Activated CD8-positive, alpha-beta T cell treated with anti-CD3 and anti-CD28 coated beads for 36 hours (primary cell): ENCODE results near the gene SNRPA. TPM values are rescaled to one million over a fixed set of nuclear protein-coding genes. Genes with fewer than 3 reads are reported as not detected.
"Not testable (repeated sequence)": the region's sequence is repeated elsewhere in the genome, so short reads cannot be mapped to it uniquely, and the experiment has no call there.

Source experiments
- ATAC-seq: fragments of 200-7000 bp; cut with Tn5 transposase; one replicate; pipeline ENCODE4 v1.10.0; 2021; ENCODE audit warnings: mild to moderate bottlenecking, moderate library complexity
- CTCF ChIA-PET: fragments of 350-600 bp; sonication (Branson Sonifier 250); formaldehyde crosslinking; loops from one replicate; lab custom pipeline; 2021; ENCODE audit warnings: antibody characterized with exemption; lab: Charles Lee
- POLR2A ChIA-PET: fragments of 350-600 bp; sonication (Branson Sonifier 250); formaldehyde crosslinking; loops from one replicate; lab custom pipeline; 2021; ENCODE audit warnings: antibody characterized with exemption; lab: Charles Lee
- DNase-seq: peaks from one replicate; pipeline ENCODE4 v3.0.0-alpha.2; 2020
- H3K27ac Mint-ChIP-seq: one replicate; pipeline ENCODE4 v1.8.0; 2021; ENCODE audit warnings: mild to moderate bottlenecking, mixed read lengths
- H3K27me3 Mint-ChIP-seq: one replicate; pipeline ENCODE4 v1.8.0; 2021; ENCODE audit warnings: mixed read lengths
- H3K36me3 Mint-ChIP-seq: one replicate; pipeline ENCODE4 v1.8.0; 2021; ENCODE audit warnings: low read depth, mixed read lengths
- H3K4me1 Mint-ChIP-seq: one replicate; pipeline ENCODE4 v1.8.0; 2021; ENCODE audit warnings: low read depth, mixed read lengths
- H3K4me3 Mint-ChIP-seq: one replicate; pipeline ENCODE4 v1.8.0; 2021; ENCODE audit warnings: mild to moderate bottlenecking, moderate library complexity, mixed read lengths
- H3K9me3 Mint-ChIP-seq: one replicate; pipeline ENCODE4 v1.8.0; 2021; ENCODE audit warnings: mixed read lengths
- intact Hi-C: fragments of 100-400 bp; cut with micrococcal nuclease; formaldehyde crosslinking; loops from one replicate; pipeline ENCODE4 v1.10.0; 2022
- total RNA-seq, 2 experiments: library from RNA; stranded (reverse); gene quantifications; one replicate each; pipeline ENCODE4 v1.2.3, GENCODE V29; 2021
- TF ChIP-seq, protein P1 (sequence below): fragments of 200-600 bp; IDR thresholded peaks from one replicate; pipeline ENCODE4 v1.8.0; 2022; ENCODE audit warnings: antibody characterized with exemption, mild to moderate bottlenecking

Gene SNRPA
- total RNA-seq, 2 experiments from 2014 or later: 260 to 281 TPM

DNA sequence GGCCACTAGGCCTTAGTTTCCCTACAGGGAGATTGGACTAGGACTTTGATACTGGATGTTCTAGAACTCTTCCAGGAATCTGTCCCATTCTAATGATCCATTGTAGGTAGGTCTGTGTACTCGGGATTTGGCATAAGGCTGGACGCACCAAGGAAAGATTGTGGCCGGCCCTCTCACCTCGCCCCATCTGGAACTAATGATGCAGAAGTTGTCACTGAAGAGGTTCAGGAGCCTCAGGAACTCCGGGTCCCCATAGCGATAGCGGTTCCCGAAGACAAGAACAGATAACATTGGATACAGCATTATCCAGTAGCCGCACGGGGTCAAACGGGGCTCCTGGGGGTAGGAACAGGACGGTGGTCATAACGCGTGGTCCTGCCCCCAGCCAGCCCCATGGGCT lies 59.2 kb downstream of the SNRPA start:
- peak overlapping the region; percentile 74 for H3K4me3 Mint-ChIP-seq
- H3K4me1 Mint-ChIP-seq: peaks cover 46% of the 10 kb centered on the region
- no peak overlapping the region for H3K27ac Mint-ChIP-seq
- ChIA-PET CTCF (no interaction called here), POLR2A (no interaction called here)
- intact Hi-C loops: no loop called here
- TF ChIP-seq, protein P1, sequence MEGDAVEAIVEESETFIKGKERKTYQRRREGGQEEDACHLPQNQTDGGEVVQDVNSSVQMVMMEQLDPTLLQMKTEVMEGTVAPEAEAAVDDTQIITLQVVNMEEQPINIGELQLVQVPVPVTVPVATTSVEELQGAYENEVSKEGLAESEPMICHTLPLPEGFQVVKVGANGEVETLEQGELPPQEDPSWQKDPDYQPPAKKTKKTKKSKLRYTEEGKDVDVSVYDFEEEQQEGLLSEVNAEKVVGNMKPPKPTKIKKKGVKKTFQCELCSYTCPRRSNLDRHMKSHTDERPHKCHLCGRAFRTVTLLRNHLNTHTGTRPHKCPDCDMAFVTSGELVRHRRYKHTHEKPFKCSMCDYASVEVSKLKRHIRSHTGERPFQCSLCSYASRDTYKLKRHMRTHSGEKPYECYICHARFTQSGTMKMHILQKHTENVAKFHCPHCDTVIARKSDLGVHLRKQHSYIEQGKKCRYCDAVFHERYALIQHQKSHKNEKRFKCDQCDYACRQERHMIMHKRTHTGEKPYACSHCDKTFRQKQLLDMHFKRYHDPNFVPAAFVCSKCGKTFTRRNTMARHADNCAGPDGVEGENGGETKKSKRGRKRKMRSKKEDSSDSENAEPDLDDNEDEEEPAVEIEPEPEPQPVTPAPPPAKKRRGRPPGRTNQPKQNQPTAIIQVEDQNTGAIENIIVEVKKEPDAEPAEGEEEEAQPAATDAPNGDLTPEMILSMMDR: no peak
- no peak for ATAC-seq
- no peak for DNase-seq
- H3K36me3 Mint-ChIP-seq: peaks cover 21% of the 10 kb centered on the region
- H3K9me3 Mint-ChIP-seq: no peaks in the 10 kb centered on the region
- H3K27me3 Mint-ChIP-seq: no peaks in the 10 kb centered on the region

DNA sequence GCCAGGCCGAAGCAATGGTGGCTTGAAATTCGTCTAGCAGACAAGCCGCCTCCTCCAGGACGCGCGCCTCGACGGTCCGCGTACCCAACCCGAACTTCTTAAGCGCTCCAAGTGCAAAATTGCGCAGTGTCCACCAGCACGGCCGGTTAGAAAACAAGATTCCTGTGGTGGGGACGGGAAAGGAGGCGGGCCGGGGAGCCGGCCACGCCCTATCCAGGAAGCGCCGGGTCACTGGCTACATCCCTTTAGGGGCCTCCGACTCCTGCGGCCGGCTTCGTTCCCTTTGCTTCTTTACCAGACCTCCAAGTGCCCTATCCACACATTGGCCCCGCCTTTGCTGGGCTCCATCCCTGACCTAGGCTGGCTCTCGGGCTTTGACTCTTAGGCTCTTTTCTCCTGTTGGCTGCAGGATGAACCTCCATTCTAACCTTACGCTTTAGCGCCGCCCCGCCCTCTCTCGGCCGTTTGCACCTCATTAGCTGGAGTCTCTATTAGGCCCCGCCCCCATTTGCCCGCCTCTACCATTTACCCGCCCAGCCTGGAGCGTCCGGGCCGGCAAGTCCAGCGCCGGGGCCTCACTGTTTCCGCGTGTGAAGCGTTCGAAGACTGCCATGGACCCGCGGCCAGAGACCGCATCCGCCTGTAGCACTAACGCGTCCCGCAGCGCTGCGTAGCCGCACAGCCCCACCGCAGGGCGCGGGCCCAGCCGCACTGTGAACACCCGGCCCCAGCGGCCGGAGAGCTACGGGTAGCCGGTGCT lies 59.8 kb downstream of the SNRPA start:
- TF ChIP-seq, protein P1: peak; percentile 13
- H3K4me3 Mint-ChIP-seq: peak overlapping the region; percentile 74
- H3K27ac Mint-ChIP-seq: peak overlapping the region; percentile 71
- peaks cover 19% of the 10 kb centered on the region for H3K36me3 Mint-ChIP-seq
- intact Hi-C loops, H3K27me3 Mint-ChIP-seq, CTCF ChIA-PET, H3K9me3 Mint-ChIP-seq: not testable (repeated sequence)
- DNase-seq (peak; percentile 63), ATAC-seq (peak; percentile 85)
- POLR2A ChIA-PET: interaction anchor here (1.3 kb wide), 1 partner anchor 61 kb away, joined by 4 read pairs; the partner anchor contains the start of gene ACTMAP
- peaks cover 40% of the 10 kb centered on the region for H3K4me1 Mint-ChIP-seq

DNA sequence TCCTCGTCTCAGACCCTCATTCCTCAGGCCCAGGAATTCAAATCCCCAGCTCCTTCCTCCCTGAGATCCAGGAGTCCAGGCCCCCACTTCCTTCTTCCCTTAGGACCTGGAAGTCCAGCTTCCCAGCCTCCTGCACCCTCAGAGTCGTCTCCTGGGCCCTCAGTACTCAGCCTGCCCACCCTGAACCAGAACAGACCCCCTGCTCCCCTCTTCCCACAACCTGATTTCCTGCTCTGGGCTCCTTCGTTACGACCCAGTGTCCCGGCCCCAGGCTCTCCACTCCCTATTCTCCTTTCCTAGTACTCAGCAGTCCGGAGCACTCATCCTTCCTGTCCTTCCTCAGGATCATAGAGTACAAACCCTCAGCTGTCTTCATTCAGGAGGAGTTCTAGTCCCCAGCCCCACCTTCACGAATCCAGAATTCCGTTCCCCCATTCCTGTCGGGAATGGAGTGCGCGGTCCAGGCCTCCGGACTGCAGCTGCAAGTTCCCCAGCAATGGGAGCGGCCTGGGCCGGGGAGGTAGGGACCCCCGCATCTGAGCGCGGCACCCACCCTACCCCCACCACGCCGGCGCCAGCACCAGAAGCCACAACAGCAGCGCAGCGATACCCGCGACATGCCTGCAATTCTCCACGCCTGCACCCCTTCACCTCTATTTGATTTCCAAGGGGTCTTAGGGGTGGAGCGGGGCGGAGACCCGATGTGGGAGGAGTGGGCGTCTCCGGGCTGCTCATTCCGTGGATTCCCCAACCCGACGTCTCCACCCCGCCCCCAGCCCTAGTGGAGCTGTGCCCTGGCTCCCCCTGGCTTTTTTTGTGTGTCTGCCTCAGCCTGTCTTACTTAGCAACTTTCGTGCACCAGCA lies 60.7 kb downstream of the SNRPA start:
- Mint-ChIP-seq H3K9me3 (no peaks in the 10 kb centered on the region), H3K4me1 (peaks cover 31% of the 10 kb centered on the region), H3K27me3 (no peaks in the 10 kb centered on the region), H3K36me3 (peaks cover 18% of the 10 kb centered on the region), H3K4me3 (peak overlapping the region; percentile 74), H3K27ac (peak overlapping the region; percentile 24)
- TF ChIP-seq, protein P1: no peak
- CTCF ChIA-PET: no interaction called here
- intact Hi-C loops: no loop called here
- ATAC-seq: no peak
- peak; percentile 45 for DNase-seq
- POLR2A ChIA-PET: interaction anchor here (1.3 kb wide), 1 partner anchor 62 kb away, joined by 4 read pairs; the partner anchor contains the start of gene ACTMAP

GRCh38 chr19:40812571-40812970 lies 61.6 kb downstream of the SNRPA start:
- H3K27ac Mint-ChIP-seq, H3K36me3 Mint-ChIP-seq, H3K9me3 Mint-ChIP-seq, CTCF ChIA-PET, POLR2A ChIA-PET, H3K27me3 Mint-ChIP-seq, intact Hi-C loops, DNase-seq, ATAC-seq: not testable (repeated sequence)
- Mint-ChIP-seq H3K4me3 (peak overlapping the region; percentile 74), H3K4me1 (peaks cover 22% of the 10 kb centered on the region)

DNA sequence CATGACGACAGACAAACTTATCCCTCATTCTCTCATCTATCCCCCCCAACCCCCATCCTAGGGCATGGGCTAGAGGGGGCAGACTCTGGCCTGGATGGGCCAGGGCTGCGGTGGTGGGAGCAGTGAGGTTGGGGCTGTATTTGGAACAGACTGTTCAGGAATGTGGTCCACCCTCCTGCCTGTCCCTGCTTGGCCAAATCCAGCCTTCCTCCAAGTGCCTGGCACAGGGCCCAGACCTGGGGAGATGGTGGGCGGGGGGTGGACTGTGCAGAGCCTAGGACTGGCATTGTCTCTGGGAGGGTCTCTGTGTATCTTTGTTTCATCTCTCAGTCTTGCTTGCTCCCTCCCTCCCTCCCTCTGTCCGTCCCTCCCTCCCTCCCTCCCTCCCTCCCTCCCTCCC lies 62.2 kb downstream of the SNRPA start:
- DNase-seq (no peak), ATAC-seq (no peak)
- ChIA-PET CTCF (no interaction called here), POLR2A (no interaction called here)
- Mint-ChIP-seq H3K36me3 (peaks cover 3% of the 10 kb centered on the region), H3K4me1 (peaks cover 24% of the 10 kb centered on the region), H3K4me3 (no peak overlapping the region), H3K27me3 (no peaks in the 10 kb centered on the region), H3K9me3 (no peaks in the 10 kb centered on the region), H3K27ac (no peak overlapping the region)
- intact Hi-C loops: no loop called here
- TF ChIP-seq, protein P1: no peak

Other genes with a start within 250 kb of the SNRPA start
- gene SHKBP1, start 174.3 kb upstream of the SNRPA start, total RNA-seq: 10 to 100 TPM; 82.8 to 89.3 TPM
- 100 to 1,000 TPM; 117 to 121 TPM for gene LTBP4, start 149.8 kb upstream of the SNRPA start, total RNA-seq
- gene NUMBL, start 60.6 kb upstream of the SNRPA start, total RNA-seq: 10 to 100 TPM; 13.7 to 17.7 TPM
- gene COQ8B, start 34.3 kb upstream of the SNRPA start, total RNA-seq: 10 to 100 TPM; 23.2 to 24.0 TPM
- 1 to 10 TPM; 4.8 to 5.2 TPM for gene ITPKC, start 34.1 kb upstream of the SNRPA start, total RNA-seq
- 10 to 100 TPM; 12.8 to 14.2 TPM for gene ACTMAP, start 726 bp upstream of the SNRPA start, total RNA-seq
- not detected for gene MIA, start 24.3 kb downstream of the SNRPA start, total RNA-seq
- 10 to 100 TPM; 39.7 to 42.3 TPM for gene RAB4B, start 27.0 kb downstream of the SNRPA start, total RNA-seq
- gene EGLN2, start 48.0 kb downstream of the SNRPA start, total RNA-seq: 10 to 100 TPM; 87.4 to 90.1 TPM
- gene CYP2A6, start 99.2 kb downstream of the SNRPA start, total RNA-seq: under 1 TPM in 1 of 2 experiments, not detected in 1; 0.41 TPM
- gene CYP2A7, start 131.0 kb downstream of the SNRPA start, total RNA-seq: not detected
- not detected for gene CYP2B6, start 240.1 kb downstream of the SNRPA start, total RNA-seq